Epithelial cell of proximal tubule (primary cell): ENCODE results near the gene KIF13A. TPM values are rescaled to one million over a fixed set of nuclear protein-coding genes. Genes with fewer than 3 reads are reported as not detected.
"Not testable (repeated sequence)": the region's sequence is repeated elsewhere in the genome, so short reads cannot be mapped to it uniquely, and the experiment has no call there.

Experiments used
- DNase-seq: peaks from one replicate; pipeline ENCODE4 v3.0.0-alpha.2; 2011; ENCODE audit warnings: low read depth
- H3K4me3 ChIP-seq: 2 replicates; pipeline ENCODE4 v1.5.1; 2011; ENCODE audit warnings: low read depth, mild to moderate bottlenecking, low read length
- total RNA-seq: library from RNA; depleted of rRNA; stranded (reverse); fragments of >200 nt; gene quantifications from 2 replicates; pipeline ENCODE4 v1.2.3, GENCODE V29; 2015
- TF ChIP-seq, protein P1 (sequence below): conservative IDR thresholded peaks from 2 replicates; pipeline ENCODE4 v1.5.1; 2012; ENCODE audit warnings: low read depth, mild to moderate bottlenecking, low read length

The KIF13A gene
- total RNA-seq, 1 donor from 2014 or later, result 12.5 TPM

DNA sequence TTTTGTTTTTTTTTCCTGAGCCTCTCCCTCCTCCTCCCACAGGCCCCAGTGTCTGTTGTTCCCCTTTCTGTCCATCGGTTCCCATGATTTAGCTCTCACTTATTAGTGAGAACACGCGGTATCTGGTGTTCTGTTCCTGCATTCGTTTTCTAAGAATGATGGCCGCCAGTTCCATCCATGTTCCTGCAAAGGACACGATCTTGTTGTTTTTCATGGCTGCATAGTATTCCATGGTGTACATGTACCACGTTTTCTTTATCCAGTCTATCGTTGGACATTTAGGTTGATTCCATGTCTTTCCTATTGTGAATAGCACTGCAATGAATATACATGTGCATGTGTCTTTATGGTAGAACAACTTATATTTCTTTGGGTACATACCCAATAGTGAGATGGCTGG, 175.1 kb downstream of the KIF13A start:
- no peak for DNase-seq
- TF ChIP-seq, protein P1, sequence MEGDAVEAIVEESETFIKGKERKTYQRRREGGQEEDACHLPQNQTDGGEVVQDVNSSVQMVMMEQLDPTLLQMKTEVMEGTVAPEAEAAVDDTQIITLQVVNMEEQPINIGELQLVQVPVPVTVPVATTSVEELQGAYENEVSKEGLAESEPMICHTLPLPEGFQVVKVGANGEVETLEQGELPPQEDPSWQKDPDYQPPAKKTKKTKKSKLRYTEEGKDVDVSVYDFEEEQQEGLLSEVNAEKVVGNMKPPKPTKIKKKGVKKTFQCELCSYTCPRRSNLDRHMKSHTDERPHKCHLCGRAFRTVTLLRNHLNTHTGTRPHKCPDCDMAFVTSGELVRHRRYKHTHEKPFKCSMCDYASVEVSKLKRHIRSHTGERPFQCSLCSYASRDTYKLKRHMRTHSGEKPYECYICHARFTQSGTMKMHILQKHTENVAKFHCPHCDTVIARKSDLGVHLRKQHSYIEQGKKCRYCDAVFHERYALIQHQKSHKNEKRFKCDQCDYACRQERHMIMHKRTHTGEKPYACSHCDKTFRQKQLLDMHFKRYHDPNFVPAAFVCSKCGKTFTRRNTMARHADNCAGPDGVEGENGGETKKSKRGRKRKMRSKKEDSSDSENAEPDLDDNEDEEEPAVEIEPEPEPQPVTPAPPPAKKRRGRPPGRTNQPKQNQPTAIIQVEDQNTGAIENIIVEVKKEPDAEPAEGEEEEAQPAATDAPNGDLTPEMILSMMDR, result no peak
- H3K4me3 ChIP-seq, result no peak overlapping the region

DNA sequence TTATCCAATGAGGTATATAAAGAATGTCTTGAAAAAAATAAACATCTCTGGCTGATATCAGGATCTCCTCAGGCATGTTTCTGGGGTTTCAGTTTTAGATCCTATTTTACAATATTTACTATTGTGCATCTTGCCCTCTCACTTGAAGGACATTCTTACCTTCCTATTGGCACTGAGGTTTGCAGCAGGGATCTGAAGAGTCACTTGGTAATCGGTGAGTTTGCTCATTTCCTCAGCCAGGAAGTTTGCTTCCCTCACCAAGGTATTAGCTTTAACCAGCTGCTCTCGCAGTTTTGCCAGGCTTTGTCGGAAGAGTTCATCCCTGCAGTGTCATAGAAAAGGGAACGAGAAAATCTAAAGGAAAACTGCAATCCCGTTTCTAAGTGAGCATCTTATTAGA, 178.8 kb downstream of the KIF13A start:
- TF ChIP-seq, protein P1, result no peak
- no peak for DNase-seq
- H3K4me3 ChIP-seq, result no peak overlapping the region

DNA sequence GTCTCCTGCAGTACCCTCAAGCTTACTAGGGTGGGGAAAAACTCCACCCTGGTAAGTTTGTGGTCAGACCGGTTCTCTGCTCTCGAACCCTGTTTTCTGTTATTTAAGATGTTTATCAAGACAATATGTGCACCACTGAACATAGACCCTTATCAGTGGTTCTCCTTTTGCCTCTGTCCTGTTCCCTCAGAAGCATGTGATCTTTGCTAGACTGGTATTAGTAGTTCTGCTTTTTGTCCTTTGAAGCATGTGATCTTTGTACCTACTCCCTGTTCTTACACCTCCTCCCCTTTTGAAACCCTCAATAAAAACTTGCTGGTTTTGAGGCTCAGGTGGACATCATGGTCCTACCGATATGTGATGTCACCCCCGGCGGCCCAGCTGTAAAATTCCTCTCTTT, 180.0 kb downstream of the KIF13A start:
- not testable (repeated sequence) for H3K4me3 ChIP-seq, DNase-seq

DNA sequence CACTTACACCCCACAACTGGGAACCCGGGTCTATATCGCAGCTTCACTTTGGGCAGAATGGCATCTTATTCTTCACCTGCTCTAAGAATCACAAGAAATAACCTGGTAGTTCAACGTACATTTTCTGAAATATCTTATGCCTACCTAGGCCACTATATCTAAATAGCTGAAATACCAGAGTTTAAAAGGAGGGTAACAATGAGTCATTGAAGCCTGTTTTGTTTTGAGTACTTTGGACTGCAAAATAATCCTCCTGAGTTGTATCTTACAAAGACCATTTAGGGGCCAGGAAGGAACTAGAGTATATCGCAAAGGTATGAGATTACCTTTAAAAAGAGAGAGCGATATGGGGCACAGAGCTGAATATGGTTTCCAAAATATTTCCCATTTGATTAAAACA, 184.0 kb downstream of the KIF13A start:
- no peak for DNase-seq
- no peak overlapping the region for H3K4me3 ChIP-seq
- TF ChIP-seq, protein P1, result no peak

DNA sequence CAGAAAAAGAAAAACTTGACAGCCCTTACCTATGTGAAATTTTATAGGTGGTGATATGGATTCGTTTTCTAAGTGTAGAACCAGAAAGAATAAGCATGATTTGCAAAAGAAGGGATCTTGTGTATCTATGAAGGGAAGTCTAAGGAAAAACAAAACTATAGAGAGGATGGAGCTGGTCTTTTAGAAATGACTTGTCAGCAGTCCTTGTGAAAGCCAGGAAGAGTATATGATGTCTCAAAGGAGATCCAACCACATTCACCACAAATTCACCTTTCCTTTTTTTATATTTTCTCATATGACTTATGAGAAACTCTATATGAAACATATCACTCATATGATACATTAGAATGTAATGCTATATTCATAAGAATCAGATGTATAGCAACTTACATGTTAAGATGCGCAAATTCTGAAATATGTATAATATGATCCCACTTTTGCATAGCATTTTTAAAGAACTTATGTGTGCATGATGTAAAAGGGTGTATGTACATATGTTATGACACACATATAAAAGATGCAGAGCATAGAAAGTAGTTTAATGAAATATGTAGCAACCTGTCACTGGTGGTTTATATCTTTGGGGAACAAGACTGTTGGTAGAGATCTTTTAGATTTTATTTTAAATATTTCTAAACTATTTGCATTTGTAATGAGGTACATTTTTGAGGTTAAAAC, 188.8 kb downstream of the KIF13A start:
- no peak for DNase-seq
- H3K4me3 ChIP-seq, result no peak overlapping the region
- TF ChIP-seq, protein P1, result no peak

DNA sequence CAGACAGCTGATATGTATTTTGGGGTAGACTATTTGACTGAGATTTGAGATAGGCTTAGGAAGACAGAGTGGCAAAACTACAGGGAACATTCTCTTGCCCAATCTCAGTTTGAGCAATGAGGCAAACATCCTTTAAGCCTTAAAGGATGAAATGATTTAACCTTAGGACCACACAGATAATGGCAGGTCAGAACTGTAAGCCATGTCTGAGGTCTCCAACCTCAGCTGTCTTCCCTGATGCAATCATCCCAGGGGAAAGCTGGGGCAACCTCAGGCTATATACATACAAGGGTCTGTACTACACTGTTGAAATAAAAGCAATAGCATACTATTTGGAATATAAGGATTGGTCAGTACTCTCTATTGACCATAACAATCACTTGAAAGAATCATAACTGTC, 196.9 kb downstream of the KIF13A start:
- TF ChIP-seq, protein P1, result no peak
- DNase-seq, result no peak

DNA sequence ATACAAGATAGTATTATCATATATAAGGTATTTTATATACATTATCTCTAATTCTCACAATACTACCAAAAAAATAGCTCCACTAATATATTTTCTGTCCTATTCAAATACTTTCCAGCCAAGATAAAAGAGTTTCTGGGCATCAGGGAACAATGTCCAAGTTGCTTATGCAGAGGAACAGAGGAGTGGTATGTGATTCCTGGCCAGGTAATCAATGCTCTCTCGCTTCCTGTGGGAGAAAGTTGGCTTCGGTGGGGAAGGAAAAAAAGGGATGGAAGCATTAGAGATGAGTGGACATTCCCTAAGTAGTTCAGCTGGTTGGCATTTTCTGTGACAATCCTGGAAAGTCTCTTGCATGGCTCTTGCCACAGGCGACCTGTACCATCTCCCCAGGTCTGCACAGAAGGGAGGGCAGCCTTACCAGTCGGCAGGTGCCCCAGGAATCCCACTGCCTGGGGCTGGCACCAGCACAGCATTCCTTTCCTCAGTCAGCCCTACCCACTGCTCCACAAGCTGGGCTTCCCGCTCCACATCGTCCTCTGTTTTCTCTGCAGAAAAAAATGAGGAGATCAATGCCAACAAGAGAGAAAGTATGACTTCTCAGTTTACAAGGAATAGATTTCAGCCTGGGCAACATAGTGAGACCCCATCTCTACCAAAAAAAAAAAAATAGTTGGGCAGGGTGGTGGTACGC, 202.2 kb downstream of the KIF13A start:
- no peak for DNase-seq
- no peak overlapping the region for H3K4me3 ChIP-seq
- TF ChIP-seq, protein P1, result no peak

More for the DNA sequence above, 196.9 kb downstream of the KIF13A start:
- no peak overlapping the region for H3K4me3 ChIP-seq
